Measurements from ENCODE around the gene OXCT1.
"Not testable (repeated sequence)": the region's sequence is repeated elsewhere in the genome, so short reads cannot be mapped to it uniquely, and the experiment has no call there.

The OXCT1 gene

GRCh38 chr5:41716382-41716781 lies 153.8 kb downstream of the OXCT1 start:
- no peak for DNase-seq (ENCODE audit: low spot score)

- not testable (repeated sequence) for DNase-seq (ENCODE audit: low spot score)
Observed at GRCh38 chr5:41714446-41714845, 155.8 kb downstream of the OXCT1 start.

- no peak for DNase-seq (ENCODE audit: low spot score)
Observed at GRCh38 chr5:41708604-41708940, 161.7 kb downstream of the OXCT1 start.

GRCh38 chr5:41707853-41708603 lies 162.2 kb downstream of the OXCT1 start:
- no peak for DNase-seq (ENCODE audit: low spot score)

DNA sequence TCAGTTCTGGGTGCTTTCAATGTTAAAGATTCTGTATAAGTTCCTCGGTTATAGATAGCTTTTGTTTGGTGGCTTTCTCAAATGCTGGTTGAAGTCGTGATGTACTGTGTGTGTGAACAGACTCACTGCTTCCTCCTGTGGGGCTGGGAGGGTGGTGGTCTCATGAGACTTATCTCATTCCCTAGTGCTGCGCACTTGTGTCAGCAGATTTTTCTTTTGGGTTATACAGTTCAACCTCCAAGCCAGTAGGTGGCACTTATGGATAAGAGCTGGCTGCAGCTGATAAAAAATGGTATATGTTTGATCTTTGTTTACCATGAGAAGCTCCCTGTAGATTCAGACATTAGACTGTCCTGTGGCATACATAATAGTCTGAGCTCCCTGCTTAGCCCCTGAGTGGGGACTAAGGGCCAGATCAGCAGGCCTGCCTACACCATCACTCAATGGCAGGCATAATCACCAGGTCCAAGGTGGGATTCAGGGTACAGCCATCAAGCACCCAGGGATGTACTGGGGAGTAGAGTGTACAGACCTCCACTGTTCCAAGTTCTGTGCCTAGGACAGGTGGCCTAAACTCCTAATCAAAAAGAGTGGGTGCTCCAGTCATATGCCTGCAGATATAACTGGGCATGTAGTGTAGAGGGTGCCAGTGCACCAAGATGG lies 174.2 kb downstream of the OXCT1 start:
- no peak for DNase-seq (ENCODE audit: low spot score)

- DNase-seq (ENCODE audit: low spot score), result no peak
Observed at GRCh38 chr5:41686767-41687166, 183.5 kb downstream of the OXCT1 start.

GRCh38 chr5:41686191-41686590 lies 184.0 kb downstream of the OXCT1 start:
- DNase-seq (ENCODE audit: low spot score), result no peak

DNA sequence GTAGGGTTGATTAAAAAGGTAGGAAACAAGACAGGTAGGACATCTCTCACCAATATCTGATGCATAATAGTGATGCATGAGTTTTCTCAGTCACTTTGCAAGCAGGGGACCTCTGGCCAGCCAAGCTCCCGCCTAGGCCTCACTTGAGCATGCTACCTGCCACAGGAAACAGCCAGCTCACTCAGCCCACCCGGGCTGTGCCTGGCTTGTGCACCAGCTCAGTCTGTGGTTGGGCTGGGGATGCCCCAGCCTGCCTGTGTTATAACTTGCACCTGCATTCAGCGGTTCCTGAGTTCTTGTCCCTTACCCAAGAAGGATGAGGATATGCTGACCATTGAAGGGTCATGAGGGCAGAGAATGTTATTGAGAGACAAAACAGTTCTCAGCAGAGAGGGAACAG lies 187.0 kb downstream of the OXCT1 start:
- no peak for DNase-seq (ENCODE audit: low spot score)

DNA sequence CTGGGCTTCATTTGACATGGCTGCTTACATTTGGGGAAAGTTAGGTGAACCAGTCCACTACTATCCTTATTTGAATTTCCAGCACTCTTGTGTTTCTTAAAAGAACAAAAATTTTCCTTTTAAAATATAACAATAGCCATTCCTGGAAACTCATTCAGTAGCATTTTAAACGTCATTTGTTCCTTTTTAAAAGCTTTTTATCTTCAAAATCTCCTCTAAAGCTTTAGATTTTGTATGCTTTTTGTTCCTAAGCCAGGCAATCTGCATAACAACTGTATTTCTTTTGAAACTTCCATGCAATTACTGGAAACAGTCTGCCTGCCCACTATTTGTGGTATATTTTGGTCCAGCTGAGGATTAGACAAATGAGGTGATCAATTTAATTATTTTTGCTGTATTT lies 187.6 kb downstream of the OXCT1 start:
- DNase-seq (ENCODE audit: low spot score), result no peak

GRCh38 chr5:41681840-41682239 lies 188.4 kb downstream of the OXCT1 start:
- DNase-seq (ENCODE audit: low spot score), result no peak

Data from Ammon's horn (tissue), 1 donor.